HG03060 (cell line): ENCODE measurements around the gene RAB13.
A peak's percentile ranks its signal among the peaks of the same experiment; 100 is the strongest.

Source experiments
- ATAC-seq: cut with Tn5 transposase; IDR thresholded peaks from one replicate; pipeline ENCODE4 v1.9.1; 2021; ENCODE audit warnings: low read depth, moderate number of reproducible peaks; ENCODE audit not compliant: unreplicated experiment

The RAB13 gene

GRCh38 chr1:153958111-153958960 is 27.8 kb downstream of the RAB13 start, which contains the start of gene CRTC2:
TSS of gene CRTC2 (minus strand) at chr1:153958612. CDS start at chr1:153958497, 115 bp downstream.
- peak; percentile 75 for ATAC-seq

DNA sequence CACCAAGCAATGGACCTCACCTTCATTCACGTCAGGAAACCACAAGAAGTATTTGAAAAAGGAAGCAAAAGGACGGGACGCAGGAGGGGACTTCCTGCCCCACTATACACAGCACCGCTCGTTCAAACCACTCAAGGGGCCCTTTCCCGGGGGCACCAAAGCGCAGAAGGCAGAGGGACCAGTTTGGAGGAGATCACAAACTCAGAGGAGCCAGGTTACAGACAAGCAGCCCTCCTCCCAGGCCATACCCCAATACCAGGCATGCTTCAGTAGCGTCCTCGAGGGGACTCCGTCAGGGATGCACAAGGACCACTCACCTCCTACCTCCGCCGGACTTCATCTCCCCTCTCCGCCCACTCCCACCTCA is 28.4 kb downstream of the RAB13 start:
- no peak for ATAC-seq

DNA sequence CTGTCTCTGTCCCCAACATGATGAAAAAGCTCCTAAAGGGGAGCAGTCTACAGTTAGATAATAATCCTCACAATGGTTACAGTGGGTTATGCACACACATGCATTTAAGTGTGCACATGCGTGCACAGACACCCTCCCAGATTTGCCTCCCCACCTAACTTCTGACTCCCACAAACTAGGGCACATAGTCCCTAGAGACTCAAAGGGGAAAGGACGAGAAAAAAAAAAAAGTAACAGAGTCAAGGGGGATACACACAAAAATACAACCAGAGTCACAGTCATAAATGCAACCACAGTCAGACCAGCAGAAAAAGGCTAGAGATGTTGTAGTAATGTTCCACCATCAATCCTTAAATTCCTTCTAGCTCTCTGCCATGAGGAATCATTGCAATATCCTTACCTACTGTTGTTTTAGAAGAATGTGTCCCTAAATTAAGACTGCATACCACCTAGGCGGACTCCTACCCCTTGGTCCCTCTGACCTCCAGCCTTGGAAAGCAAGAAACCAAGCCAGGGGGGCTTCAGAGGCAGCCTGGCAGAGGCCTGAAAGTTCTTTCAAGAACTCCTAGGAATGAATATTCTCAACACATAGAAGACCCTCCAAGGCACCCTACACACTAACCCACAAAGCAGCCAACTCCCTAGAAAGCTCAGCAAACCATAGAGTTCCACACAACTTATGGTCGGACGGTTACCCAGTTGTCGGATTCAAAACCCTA is 29.0 kb downstream of the RAB13 start:
- no peak for ATAC-seq

DNA sequence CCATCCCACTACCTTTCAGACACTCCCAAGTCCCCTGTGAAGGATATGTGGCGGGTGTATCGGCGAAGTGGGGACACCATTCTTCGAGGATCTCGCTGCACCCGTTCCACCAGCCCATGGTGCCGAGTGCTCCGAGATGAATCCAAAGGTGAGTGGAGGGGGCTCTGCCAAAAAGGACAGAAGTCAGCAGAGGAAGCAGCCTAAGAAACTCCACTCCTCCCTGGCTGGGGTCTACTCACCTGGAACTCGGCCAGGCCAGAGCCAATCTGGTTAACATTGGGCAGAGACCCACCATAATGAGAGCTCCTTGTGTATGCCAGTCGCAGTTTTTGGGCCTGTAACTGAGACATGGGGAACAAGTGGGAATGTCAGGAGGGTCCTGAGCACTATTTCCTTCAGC is 31.3 kb downstream of the RAB13 start:
- no peak for ATAC-seq

- no peak for ATAC-seq
These were observed 32.2 kb downstream of the RAB13 start for GRCh38 chr1:153953859-153954365.

GRCh38 chr1:153951801-153952200 is 34.3 kb downstream of the RAB13 start:
- no peak for ATAC-seq

DNA sequence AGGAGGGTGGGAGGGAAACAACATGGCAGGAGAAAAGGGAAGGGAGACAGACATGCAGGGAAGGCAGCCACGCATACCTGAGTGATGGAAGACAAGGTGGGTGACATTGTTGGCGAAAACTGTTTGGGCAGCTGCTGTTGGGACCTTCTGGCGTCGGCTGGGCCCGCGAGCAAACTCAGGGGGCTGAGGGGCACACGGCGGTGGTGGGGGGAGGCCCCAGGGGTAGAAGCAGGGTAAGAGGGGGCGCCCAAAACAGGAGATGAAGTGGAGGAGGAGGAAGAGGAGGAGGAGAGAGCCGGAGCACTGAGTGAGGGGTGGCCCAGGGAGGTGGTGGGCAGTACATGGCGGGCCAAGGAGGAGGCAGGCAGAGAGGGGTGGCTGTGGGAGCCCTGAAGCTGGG is 35.0 kb downstream of the RAB13 start:
- no peak for ATAC-seq

DNA sequence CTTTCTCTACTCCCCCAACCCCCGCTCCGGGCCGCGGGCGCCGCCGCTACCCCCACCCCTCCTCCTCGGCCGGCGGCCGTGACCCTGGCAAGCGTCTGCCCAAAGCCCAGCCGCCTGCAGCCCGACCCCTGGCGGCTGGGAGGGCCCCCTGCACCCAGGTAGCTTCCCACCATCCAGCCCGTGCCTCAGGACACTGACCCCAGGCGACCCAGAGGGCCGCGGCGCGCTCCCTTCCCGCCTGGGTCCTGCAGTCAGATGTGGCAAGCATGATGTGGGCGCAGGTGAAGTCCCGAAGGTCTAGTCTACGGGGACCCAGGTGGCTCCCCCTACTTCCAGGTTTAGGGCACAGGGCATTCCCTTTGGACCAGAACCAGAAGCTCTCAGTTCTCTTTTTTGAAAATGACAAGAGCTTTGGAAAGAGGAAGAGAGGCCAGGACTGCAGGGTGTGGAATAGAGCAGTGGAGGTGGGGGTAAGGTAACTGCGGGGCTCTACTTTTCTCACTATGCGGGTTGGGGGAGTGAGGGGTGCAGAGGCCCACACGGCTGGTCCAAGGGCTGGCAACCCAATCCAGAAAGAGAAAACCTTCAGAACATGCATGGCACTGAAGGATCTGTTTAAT is 39.4 kb downstream of the RAB13 start, which contains the start of gene DENND4B:
TSS of gene DENND4B (minus strand) at position 97 of the 620 bp plus-strand sequence. CDS start 2,344 bp downstream, outside the sequence.
- peak; percentile 21 for ATAC-seq

- peak; percentile 71 for ATAC-seq
These were observed 40.1 kb downstream of the RAB13 start for GRCh38 chr1:153945795-153946621.

DNA sequence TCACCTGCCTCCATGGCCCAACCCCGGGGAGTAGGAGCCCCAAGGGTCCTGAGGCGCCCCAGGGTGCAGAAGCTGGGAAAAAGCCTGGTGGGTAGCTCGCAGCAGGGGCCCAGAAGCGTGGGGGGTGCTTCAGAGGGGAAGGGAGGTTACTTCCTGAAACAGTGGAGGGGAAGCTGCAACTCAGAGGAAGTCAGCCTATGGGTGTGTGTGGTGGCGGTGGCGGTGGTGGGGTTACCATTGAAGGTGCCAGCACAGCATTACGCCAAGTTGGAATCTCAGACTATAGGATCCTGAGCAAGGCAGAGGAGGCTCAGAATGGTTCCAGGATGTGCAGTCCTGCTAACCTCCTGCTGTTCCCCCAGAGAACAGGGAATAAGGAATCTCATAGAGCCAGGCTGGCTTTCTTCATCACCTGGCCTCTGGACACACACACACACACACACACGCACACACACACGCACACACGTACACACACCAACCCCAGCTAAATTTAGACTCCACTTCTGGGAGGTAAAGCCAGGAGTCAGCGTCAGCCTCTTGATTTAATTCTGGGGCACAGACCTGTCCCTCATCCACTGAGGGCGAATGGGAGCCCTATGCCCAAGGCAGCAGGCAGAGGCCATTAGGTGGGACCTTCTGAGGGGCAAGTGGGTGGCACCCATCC is 40.9 kb downstream of the RAB13 start:
- ATAC-seq: no peak

- no peak for ATAC-seq
These were observed 41.4 kb downstream of the RAB13 start for GRCh38 chr1:153944827-153945117.

GRCh38 chr1:153944005-153944826 is 41.9 kb downstream of the RAB13 start:
- no peak for ATAC-seq

DNA sequence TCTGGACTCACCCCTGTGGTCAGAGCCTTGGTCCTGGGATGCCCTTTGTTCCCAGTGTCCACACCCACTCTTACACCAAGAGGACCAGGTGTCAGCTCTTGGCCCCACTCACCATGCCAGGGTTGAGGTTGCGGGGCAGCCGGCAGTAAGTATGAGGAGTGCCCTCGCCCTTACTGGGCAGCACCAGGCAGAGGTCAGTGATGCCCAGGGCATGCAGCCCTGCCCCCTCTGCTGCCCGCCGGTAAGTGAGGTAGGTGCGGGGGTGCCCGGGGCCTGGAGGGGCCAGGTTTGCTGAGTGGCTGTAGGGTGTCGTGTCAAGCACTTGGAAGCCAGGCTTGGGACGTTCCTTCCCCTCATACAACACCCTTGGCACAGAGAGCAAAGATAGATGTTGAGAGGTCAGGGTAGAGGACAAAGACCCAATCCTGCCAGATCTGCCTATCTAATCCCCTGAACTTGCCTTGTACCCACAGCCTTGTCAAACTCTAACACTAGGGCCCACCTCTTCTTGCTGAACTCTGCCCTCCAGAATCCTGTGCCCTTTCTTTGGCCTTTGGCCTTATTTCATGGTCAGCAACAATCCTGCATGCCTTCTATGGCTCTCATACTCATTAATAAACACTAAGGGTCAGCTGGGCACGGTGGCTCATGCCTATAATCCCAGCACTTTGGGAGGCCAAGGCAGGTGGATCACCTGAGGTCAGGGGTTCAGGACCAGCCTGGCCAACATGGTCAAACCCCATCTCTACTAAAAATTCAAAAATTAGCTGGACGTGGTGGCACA is 43.2 kb downstream of the RAB13 start:
- no peak for ATAC-seq

DNA sequence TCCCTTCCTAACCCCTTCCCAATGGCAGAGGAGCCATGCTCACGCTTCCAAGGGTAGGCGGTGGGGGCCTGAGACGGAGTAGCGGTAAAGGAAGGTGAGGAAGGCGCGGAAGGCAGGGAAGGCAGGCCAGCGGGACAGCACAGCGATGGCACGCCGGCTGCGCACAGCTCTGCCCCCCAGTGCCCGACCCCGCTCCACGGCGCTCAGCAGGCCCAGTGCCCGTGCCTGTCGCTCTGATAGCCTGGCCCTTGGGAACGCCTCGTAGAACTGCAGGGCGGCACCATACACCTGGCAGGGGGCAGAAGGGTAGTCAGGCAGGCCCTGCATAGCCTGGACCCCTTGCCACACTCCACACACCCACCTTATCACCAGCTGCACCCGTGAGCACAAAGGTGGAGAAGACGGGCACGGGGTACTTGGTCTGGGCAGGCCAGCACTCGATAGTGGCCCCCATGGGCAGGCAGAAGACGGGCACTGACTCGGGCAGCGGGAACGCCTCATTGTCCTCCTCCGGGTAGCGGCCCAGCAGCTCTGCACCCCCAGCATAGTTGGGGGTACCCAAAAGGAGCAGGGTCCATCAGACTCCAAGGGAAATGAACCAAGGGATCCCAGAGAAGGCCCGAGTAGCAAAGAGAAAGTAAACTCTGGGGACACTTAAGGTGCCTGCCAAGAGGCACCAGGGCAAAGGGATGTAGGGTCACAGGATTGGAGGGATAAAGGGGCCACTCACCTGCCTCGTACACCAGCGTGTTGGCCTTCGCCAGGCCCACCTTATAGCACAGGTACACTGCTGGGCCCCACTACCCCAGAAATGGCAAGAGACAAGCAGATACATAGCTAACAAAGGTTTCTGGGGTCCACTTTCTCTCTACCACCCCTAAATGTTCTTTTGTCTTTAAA is 44.1 kb downstream of the RAB13 start:
- no peak for ATAC-seq

GRCh38 chr1:153940756-153941155 is 45.4 kb downstream of the RAB13 start:
- ATAC-seq: no peak

- no peak for ATAC-seq
These were observed 46.7 kb downstream of the RAB13 start for GRCh38 chr1:153939476-153939875.

DNA sequence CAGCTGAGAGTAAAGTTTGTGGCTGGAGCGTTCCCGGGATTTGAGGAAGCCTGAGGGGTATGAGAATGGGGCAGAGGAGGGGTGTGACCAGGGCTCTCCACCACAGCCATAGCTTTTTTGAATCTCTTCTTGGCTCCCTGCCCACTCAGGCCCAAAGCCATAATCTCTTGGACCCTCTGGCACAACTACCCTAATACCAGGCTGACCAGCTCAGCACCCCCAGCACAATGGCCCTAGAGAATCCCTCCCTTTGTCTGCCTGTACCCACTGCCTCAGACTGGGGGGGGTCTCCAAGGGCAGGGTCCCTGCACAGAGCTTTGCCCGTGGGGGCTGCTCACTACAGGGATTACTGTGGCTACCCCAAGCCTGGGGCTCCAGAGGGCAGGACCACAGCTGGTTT is 47.1 kb downstream of the RAB13 start:
- ATAC-seq: no peak
